ELF-1 (cell line): ENCODE measurements around the gene SLC25A43.
"Not testable (repeated sequence)": the region's sequence is repeated elsewhere in the genome, so short reads cannot be mapped to it uniquely, and the experiment has no call there.

Experiments
- DNase-seq: peaks from one replicate; pipeline ENCODE4 v3.0.0-alpha.2; 2016; ENCODE audit warnings: low read depth, low spot score

SLC25A43 gene

GRCh38 chrX:119467842-119468550, 68.9 kb downstream of the SLC25A43 start, which contains the start of gene SLC25A5:
Gene SLC25A5 (plus strand): TSS chrX:119468444. CDS start chrX:119468516, 72 bp downstream.
- DNase-seq = peak; percentile 98

- DNase-seq = peak; percentile 96
Measured at GRCh38 chrX:119468551-119469312, 69.6 kb downstream of the SLC25A43 start.

- DNase-seq = no peak
Measured at GRCh38 chrX:119469313-119469635, 70.1 kb downstream of the SLC25A43 start.

- no peak for DNase-seq
Measured at GRCh38 chrX:119474615-119475388, 75.7 kb downstream of the SLC25A43 start.

- no peak for DNase-seq
Measured at GRCh38 chrX:119475389-119476101, 76.4 kb downstream of the SLC25A43 start.

- no peak for DNase-seq
Measured at GRCh38 chrX:119477812-119478232, 78.7 kb downstream of the SLC25A43 start.

GRCh38 chrX:119478504-119478903, 79.4 kb downstream of the SLC25A43 start:
- DNase-seq = no peak

GRCh38 chrX:119479845-119480244, 80.7 kb downstream of the SLC25A43 start:
- DNase-seq = no peak

GRCh38 chrX:119481323-119481801, 82.2 kb downstream of the SLC25A43 start:
- DNase-seq = no peak

GRCh38 chrX:119482041-119482440, 82.9 kb downstream of the SLC25A43 start:
- no peak for DNase-seq

- DNase-seq = peak; percentile 97
Measured at GRCh38 chrX:119482481-119483480, 83.6 kb downstream of the SLC25A43 start.

- no peak for DNase-seq
Measured at GRCh38 chrX:119486745-119487144, 87.6 kb downstream of the SLC25A43 start.

- DNase-seq = not testable (repeated sequence)
Measured at GRCh38 chrX:119487766-119488165, 88.6 kb downstream of the SLC25A43 start.

GRCh38 chrX:119488749-119489148, 89.6 kb downstream of the SLC25A43 start:
- DNase-seq = peak; percentile 40

GRCh38 chrX:119489212-119490074, 90.3 kb downstream of the SLC25A43 start:
- DNase-seq = no peak

- DNase-seq = peak; percentile 43
Measured at GRCh38 chrX:119492463-119492862, 93.3 kb downstream of the SLC25A43 start.

GRCh38 chrX:119493851-119494495, 94.8 kb downstream of the SLC25A43 start:
- DNase-seq = peak; percentile 60
